ENCODE data around the gene RPL13.

RPL13 gene

GRCh38 chr16:89552913-89553312, 7.6 kb upstream of the RPL13 start:
- ChIA-PET POLR2A (ENCODE audit: low non-redundant PET) (no interaction called here), CTCF (no interaction called here)
- peak overlapping the region; percentile 13; the same call in 1 of the 2 replicates for H3K27ac ChIP-seq
- DNase-seq (ENCODE audit: low spot score) = no peak
- no peak for TF ChIP-seq CTCF (conservative IDR thresholded peaks at IDR 0.05; ENCODE audit: low read depth)

GRCh38 chr16:89553733-89554132, 6.7 kb upstream of the RPL13 start:
- POLR2A ChIA-PET (ENCODE audit: low non-redundant PET) = no interaction called here

GRCh38 chr16:89554343-89554742, 6.1 kb upstream of the RPL13 start:
- DNase-seq (ENCODE audit: low spot score) = no peak
- POLR2A ChIA-PET (ENCODE audit: low non-redundant PET) = no interaction called here
- CTCF ChIA-PET = no interaction called here
- no peak for TF ChIP-seq CTCF (conservative IDR thresholded peaks at IDR 0.05; ENCODE audit: low read depth)
- peak overlapping the region; percentile 13 for H3K27ac ChIP-seq

More at GRCh38 chr16:89553733-89554132, 6.7 kb upstream of the RPL13 start:
- TF ChIP-seq CTCF (conservative IDR thresholded peaks at IDR 0.05; ENCODE audit: low read depth) = no peak
- H3K27ac ChIP-seq = peak overlapping the region; percentile 13; the same call in 1 of the 2 replicates
- CTCF ChIA-PET = no interaction called here
- no peak for DNase-seq (ENCODE audit: low spot score)

- POLR2A ChIA-PET (ENCODE audit: low non-redundant PET) = no interaction called here
- CTCF ChIA-PET = interaction anchor here (0.6 kb wide), 1 partner anchor 291 kb away, joined by 4 read pairs; no protein-coding TSS in a partner anchor
- no peak for TF ChIP-seq CTCF (conservative IDR thresholded peaks at IDR 0.05; ENCODE audit: low read depth)
- DNase-seq (ENCODE audit: low spot score) = no peak
- H3K27ac ChIP-seq = peak overlapping the region; percentile 95
These were observed 5.2 kb upstream of the RPL13 start for GRCh38 chr16:89555265-89555664.

- peak overlapping the region; percentile 95 for H3K27ac ChIP-seq
- DNase-seq (ENCODE audit: low spot score) = no peak
- CTCF ChIA-PET = no interaction called here
- POLR2A ChIA-PET (ENCODE audit: low non-redundant PET) = no interaction called here
- TF ChIP-seq CTCF (conservative IDR thresholded peaks at IDR 0.05; ENCODE audit: low read depth) = no peak
These were observed 4.7 kb upstream of the RPL13 start for GRCh38 chr16:89555780-89556179.

GRCh38 chr16:89556750-89557689, 3.5 kb upstream of the RPL13 start:
- peak overlapping the region; percentile 95 for H3K27ac ChIP-seq
- POLR2A ChIA-PET (ENCODE audit: low non-redundant PET) = no interaction called here
- no peak for DNase-seq (ENCODE audit: low spot score)

More at GRCh38 chr16:89556750-89557689, 3.5 kb upstream of the RPL13 start:
- CTCF ChIA-PET = interaction anchor here (0.5 to 0.6 kb wide), 3 partner anchors 17 to 24 kb away, joined by 3 to 6 read pairs (median 5); no protein-coding TSS in a partner anchor
- TF ChIP-seq CTCF (conservative IDR thresholded peaks at IDR 0.05; ENCODE audit: low read depth) = peak; percentile 62
